HEK293 (cell line): ENCODE measurements around the gene FAM83E.
A peak's percentile ranks its signal among the peaks of the same experiment; 100 is the strongest.

Source experiments
- GFI1B ChIP-seq: fragments of 450-650 bp; formaldehyde crosslinking; IDR thresholded peaks from 2 replicates; pipeline ENCODE4 v1.5.1; 2016; ENCODE audit warnings: missing biosample characterization, missing genetic modification characterization
- GLI4 ChIP-seq: fragments of 450-650 bp; formaldehyde crosslinking; IDR thresholded peaks from 2 replicates; pipeline ENCODE4 v1.5.1; 2016; ENCODE audit warnings: missing biosample characterization, missing genetic modification characterization
- SETDB1 ChIP-seq: IDR thresholded peaks from one replicate; pipeline ENCODE4 v1.6.1; 2017; ENCODE audit warnings: mild to moderate bottlenecking, low read length, moderate library complexity, mixed read lengths; ENCODE audit not compliant: insufficient read length
- SP7 ChIP-seq: fragments of 450-650 bp; formaldehyde crosslinking; IDR thresholded peaks from 2 replicates; pipeline ENCODE4 v1.5.1; 2016; ENCODE audit warnings: missing biosample characterization, missing genetic modification characterization
- ZFP3 ChIP-seq: fragments of 450-650 bp; formaldehyde crosslinking; IDR thresholded peaks from 2 replicates; pipeline ENCODE4 v1.5.1; 2016; ENCODE audit warnings: low read depth, missing biosample characterization, missing genetic modification characterization
- ZNF133 ChIP-seq: fragments of 450-650 bp; formaldehyde crosslinking; IDR thresholded peaks from 2 replicates; pipeline ENCODE4 v1.5.1; 2016; ENCODE audit warnings: missing biosample characterization, missing genetic modification characterization
- ZNF138 ChIP-seq: fragments of 450-650 bp; formaldehyde crosslinking; IDR thresholded peaks from 2 replicates; pipeline ENCODE4 v1.5.1; 2016; ENCODE audit warnings: missing biosample characterization, missing genetic modification characterization, borderline replicate concordance
- ZNF155 ChIP-seq: fragments of 450-650 bp; formaldehyde crosslinking; IDR thresholded peaks from 2 replicates; pipeline ENCODE4 v1.5.1; 2016; ENCODE audit warnings: missing biosample characterization, missing genetic modification characterization
- ZNF214 ChIP-seq: fragments of 450-650 bp; formaldehyde crosslinking; IDR thresholded peaks from 2 replicates; pipeline ENCODE4 v1.5.1; 2017; ENCODE audit warnings: missing biosample characterization, mild to moderate bottlenecking, missing genetic modification characterization, borderline replicate concordance
- ZNF394 ChIP-seq: fragments of 450-650 bp; formaldehyde crosslinking; IDR thresholded peaks from 2 replicates; pipeline ENCODE4 v1.5.1; 2016; ENCODE audit warnings: missing biosample characterization, missing genetic modification characterization, mild to moderate bottlenecking, moderate library complexity, borderline replicate concordance
- ZNF423 ChIP-seq: fragments of 450-650 bp; formaldehyde crosslinking; IDR thresholded peaks from 2 replicates; pipeline ENCODE4 v1.5.1; 2016; ENCODE audit warnings: missing biosample characterization, missing genetic modification characterization
- ZNF629 ChIP-seq: fragments of 450-650 bp; formaldehyde crosslinking; IDR thresholded peaks from 2 replicates; pipeline ENCODE4 v1.5.1; 2017; ENCODE audit warnings: missing biosample characterization, missing genetic modification characterization
- ZNF654 ChIP-seq: fragments of 450-650 bp; formaldehyde crosslinking; IDR thresholded peaks from 2 replicates; pipeline ENCODE4 v1.5.1; 2016; ENCODE audit warnings: low read depth, missing biosample characterization, missing genetic modification characterization
- ZNF776 ChIP-seq: fragments of 450-650 bp; formaldehyde crosslinking; IDR thresholded peaks from 2 replicates; pipeline ENCODE4 v1.5.0; 2017; ENCODE audit warnings: missing biosample characterization, missing genetic modification characterization, borderline replicate concordance
- ZNF792 ChIP-seq: fragments of 450-650 bp; formaldehyde crosslinking; IDR thresholded peaks from 2 replicates; pipeline ENCODE4 v1.5.1; 2016; ENCODE audit warnings: missing biosample characterization, missing genetic modification characterization
- ZSCAN30 ChIP-seq: fragments of 450-650 bp; IDR thresholded peaks from 2 replicates; pipeline ENCODE4 v1.5.1; 2018; ENCODE audit warnings: missing biosample characterization, mild to moderate bottlenecking, missing genetic modification characterization, moderate library complexity
- TF ChIP-seq, protein P1 (sequence below): fragments of 450-650 bp; formaldehyde crosslinking; IDR thresholded peaks from 2 replicates; pipeline ENCODE4 v1.5.1; 2017; ENCODE audit warnings: missing biosample characterization, mild to moderate bottlenecking, missing genetic modification characterization, moderate library complexity
- TF ChIP-seq, protein P2 (sequence below): fragments of 450-650 bp; formaldehyde crosslinking; IDR thresholded peaks from 2 replicates; pipeline ENCODE4 v1.5.1; 2016; ENCODE audit warnings: missing biosample characterization, missing genetic modification characterization
- TF ChIP-seq, protein P3 (sequence below): fragments of 450-650 bp; formaldehyde crosslinking; IDR thresholded peaks from 2 replicates; pipeline ENCODE4 v1.5.1; 2017; ENCODE audit warnings: missing biosample characterization, missing genetic modification characterization
- TF ChIP-seq, protein P4 (sequence below): fragments of 450-650 bp; formaldehyde crosslinking; IDR thresholded peaks from 2 replicates; pipeline ENCODE4 v1.5.1; 2016; ENCODE audit warnings: missing biosample characterization, missing genetic modification characterization, low read depth
- TF ChIP-seq, protein P5 (sequence below): fragments of 450-650 bp; formaldehyde crosslinking; IDR thresholded peaks from 2 replicates; pipeline ENCODE4 v1.5.1; 2016; ENCODE audit warnings: missing biosample characterization, missing genetic modification characterization

FAM83E gene

DNA sequence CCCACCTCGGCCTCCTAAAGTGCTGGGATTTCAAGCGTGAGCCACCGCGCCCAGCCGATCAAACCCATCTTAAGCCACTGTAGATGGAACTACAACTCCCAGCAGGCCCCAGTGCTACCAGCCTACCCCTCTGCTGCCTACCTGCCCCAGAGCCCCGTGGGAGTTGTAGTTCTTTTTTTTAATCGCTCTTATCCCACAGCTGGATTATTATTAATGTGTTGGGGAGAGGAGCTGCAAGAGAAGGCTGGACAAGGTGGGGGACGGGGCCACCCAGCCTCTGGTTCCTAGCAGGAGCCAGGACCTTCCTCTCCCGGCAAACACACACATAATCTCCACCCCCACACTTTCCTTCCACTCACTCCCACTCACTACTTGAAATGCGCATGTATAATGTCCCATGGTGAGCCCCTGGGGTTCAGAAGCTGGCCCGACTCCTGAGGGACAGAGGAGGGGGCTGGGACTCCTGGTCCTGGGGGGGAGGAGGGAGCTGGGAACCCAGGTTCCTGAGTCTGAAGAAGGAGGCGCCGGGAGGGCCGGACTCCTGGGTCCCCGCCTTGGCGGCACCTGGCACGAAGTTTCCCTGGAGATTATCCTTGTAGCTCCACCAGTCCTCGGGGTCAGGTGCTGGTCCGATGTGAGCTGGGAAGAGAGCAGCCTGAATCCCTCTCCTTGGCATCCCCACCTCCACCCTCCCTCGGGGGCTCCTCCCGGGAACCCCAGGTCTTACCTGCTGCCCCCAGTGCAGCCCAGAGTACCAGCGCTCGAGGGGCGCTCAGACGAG is 30.2 kb upstream of the FAM83E start (continued):
- no peak for TF ChIP-seq ZNF138 (tag by site-specific recombination)
- TF ChIP-seq ZNF776 (tag by site-specific recombination): no peak
- no peak for TF ChIP-seq ZNF155 (tag by site-specific recombination)
- TF ChIP-seq ZNF423: 0 out of 2 replicates have a peak, but pooled peaks have one; percentile 8
- no peak for TF ChIP-seq SETDB1
- TF ChIP-seq, protein P1, sequence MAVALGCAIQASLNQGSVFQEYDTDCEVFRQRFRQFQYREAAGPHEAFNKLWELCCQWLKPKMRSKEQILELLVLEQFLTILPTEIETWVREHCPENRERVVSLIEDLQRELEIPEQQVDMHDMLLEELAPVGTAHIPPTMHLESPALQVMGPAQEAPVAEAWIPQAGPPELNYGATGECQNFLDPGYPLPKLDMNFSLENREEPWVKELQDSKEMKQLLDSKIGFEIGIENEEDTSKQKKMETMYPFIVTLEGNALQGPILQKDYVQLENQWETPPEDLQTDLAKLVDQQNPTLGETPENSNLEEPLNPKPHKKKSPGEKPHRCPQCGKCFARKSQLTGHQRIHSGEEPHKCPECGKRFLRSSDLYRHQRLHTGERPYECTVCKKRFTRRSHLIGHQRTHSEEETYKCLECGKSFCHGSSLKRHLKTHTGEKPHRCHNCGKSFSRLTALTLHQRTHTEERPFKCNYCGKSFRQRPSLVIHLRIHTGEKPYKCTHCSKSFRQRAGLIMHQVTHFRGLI: peak; percentile 70; the same call in 1 of the 2 replicates
- TF ChIP-seq ZSCAN30: no peak
- TF ChIP-seq, protein P2, sequence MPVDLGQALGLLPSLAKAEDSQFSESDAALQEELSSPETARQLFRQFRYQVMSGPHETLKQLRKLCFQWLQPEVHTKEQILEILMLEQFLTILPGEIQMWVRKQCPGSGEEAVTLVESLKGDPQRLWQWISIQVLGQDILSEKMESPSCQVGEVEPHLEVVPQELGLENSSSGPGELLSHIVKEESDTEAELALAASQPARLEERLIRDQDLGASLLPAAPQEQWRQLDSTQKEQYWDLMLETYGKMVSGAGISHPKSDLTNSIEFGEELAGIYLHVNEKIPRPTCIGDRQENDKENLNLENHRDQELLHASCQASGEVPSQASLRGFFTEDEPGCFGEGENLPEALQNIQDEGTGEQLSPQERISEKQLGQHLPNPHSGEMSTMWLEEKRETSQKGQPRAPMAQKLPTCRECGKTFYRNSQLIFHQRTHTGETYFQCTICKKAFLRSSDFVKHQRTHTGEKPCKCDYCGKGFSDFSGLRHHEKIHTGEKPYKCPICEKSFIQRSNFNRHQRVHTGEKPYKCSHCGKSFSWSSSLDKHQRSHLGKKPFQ: no peak
- no peak for TF ChIP-seq ZNF133 (tag by site-specific recombination)
- no peak for TF ChIP-seq GFI1B (tag by site-specific recombination)
- TF ChIP-seq, protein P3, sequence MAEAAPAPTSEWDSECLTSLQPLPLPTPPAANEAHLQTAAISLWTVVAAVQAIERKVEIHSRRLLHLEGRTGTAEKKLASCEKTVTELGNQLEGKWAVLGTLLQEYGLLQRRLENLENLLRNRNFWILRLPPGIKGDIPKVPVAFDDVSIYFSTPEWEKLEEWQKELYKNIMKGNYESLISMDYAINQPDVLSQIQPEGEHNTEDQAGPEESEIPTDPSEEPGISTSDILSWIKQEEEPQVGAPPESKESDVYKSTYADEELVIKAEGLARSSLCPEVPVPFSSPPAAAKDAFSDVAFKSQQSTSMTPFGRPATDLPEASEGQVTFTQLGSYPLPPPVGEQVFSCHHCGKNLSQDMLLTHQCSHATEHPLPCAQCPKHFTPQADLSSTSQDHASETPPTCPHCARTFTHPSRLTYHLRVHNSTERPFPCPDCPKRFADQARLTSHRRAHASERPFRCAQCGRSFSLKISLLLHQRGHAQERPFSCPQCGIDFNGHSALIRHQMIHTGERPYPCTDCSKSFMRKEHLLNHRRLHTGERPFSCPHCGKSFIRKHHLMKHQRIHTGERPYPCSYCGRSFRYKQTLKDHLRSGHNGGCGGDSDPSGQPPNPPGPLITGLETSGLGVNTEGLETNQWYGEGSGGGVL (tag by site-specific recombination): peak; percentile 82
- peak; percentile 29; the same call in 1 of the 2 replicates for TF ChIP-seq SP7 (tag by site-specific recombination)
- no peak for TF ChIP-seq GLI4
- no peak for TF ChIP-seq ZNF394 (tag by site-specific recombination)
- no peak for TF ChIP-seq ZNF214
- no peak for TF ChIP-seq ZNF629
- TF ChIP-seq, protein P4, sequence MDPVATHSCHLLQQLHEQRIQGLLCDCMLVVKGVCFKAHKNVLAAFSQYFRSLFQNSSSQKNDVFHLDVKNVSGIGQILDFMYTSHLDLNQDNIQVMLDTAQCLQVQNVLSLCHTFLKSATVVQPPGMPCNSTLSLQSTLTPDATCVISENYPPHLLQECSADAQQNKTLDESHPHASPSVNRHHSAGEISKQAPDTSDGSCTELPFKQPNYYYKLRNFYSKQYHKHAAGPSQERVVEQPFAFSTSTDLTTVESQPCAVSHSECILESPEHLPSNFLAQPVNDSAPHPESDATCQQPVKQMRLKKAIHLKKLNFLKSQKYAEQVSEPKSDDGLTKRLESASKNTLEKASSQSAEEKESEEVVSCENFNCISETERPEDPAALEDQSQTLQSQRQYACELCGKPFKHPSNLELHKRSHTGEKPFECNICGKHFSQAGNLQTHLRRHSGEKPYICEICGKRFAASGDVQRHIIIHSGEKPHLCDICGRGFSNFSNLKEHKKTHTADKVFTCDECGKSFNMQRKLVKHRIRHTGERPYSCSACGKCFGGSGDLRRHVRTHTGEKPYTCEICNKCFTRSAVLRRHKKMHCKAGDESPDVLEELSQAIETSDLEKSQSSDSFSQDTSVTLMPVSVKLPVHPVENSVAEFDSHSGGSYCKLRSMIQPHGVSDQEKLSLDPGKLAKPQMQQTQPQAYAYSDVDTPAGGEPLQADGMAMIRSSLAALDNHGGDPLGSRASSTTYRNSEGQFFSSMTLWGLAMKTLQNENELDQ (tag by site-specific recombination): no peak
- TF ChIP-seq ZNF654: no peak
- TF ChIP-seq, protein P5, sequence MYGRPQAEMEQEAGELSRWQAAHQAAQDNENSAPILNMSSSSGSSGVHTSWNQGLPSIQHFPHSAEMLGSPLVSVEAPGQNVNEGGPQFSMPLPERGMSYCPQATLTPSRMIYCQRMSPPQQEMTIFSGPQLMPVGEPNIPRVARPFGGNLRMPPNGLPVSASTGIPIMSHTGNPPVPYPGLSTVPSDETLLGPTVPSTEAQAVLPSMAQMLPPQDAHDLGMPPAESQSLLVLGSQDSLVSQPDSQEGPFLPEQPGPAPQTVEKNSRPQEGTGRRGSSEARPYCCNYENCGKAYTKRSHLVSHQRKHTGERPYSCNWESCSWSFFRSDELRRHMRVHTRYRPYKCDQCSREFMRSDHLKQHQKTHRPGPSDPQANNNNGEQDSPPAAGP (tag by site-specific recombination): no peak
- TF ChIP-seq ZFP3 (tag by site-specific recombination): no peak
- no peak for TF ChIP-seq ZNF792 (tag by site-specific recombination)
